Hepatocyte (in vitro differentiated cells): ENCODE measurements around the gene SNX5.

ENCODE experiments used
- CTCF ChIP-seq: fragments of 200-600 bp; sonication (generic); IDR thresholded peaks from 2 replicates; pipeline ENCODE4 v1.5.1; 2016; ENCODE audit warnings: antibody characterized with exemption, mild to moderate bottlenecking; ENCODE audit not compliant: poor library complexity
- EZH2 ChIP-seq: fragments of 200-600 bp; sonication (generic); IDR thresholded peaks from 2 replicates; pipeline ENCODE4 v1.6.1; 2016; ENCODE audit warnings: antibody characterized with exemption, mild to moderate bottlenecking, borderline replicate concordance
- EZH2phosphoT487 ChIP-seq: fragments of 200-600 bp; sonication (generic); IDR thresholded peaks from one replicate; pipeline ENCODE4 v1.6.1; 2018; ENCODE audit warnings: antibody characterized with exemption, mild to moderate bottlenecking, low read depth, moderate library complexity; ENCODE audit not compliant: unreplicated experiment, severe bottlenecking

GRCh38 chr20:18009116-18009515 is 40.5 kb upstream of the SNX5 start:
- TF ChIP-seq CTCF, result no peak
- TF ChIP-seq EZH2, result no peak
- TF ChIP-seq EZH2phosphoT487, result no peak
